ENCODE measurements around the gene SLC35B2.

DNA sequence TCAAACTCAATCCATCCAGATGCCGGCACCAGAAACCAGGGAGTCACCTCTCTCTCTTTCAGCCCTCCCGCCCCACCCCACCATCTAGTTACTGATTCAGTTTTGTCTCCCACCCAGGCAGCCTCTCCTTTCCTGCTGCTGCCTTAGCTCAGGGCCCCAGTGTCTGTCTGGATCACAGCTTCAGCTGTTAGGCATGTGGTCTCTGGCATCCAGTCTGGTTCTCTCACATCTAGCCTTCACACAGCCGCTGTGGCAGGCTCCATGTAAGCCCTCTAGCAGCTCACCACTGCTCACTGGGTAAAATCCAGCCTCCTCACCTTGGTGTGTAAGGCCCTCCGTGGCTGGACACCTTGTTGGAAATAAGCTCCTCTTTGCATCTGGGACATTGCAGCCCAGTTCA lies 34.5 kb upstream of the SLC35B2 start:
- TF ChIP-seq, protein P1, sequence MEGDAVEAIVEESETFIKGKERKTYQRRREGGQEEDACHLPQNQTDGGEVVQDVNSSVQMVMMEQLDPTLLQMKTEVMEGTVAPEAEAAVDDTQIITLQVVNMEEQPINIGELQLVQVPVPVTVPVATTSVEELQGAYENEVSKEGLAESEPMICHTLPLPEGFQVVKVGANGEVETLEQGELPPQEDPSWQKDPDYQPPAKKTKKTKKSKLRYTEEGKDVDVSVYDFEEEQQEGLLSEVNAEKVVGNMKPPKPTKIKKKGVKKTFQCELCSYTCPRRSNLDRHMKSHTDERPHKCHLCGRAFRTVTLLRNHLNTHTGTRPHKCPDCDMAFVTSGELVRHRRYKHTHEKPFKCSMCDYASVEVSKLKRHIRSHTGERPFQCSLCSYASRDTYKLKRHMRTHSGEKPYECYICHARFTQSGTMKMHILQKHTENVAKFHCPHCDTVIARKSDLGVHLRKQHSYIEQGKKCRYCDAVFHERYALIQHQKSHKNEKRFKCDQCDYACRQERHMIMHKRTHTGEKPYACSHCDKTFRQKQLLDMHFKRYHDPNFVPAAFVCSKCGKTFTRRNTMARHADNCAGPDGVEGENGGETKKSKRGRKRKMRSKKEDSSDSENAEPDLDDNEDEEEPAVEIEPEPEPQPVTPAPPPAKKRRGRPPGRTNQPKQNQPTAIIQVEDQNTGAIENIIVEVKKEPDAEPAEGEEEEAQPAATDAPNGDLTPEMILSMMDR (IDR thresholded peaks at IDR 0.05 in 2 of 3, conservative IDR thresholded peaks at IDR 0.05 in 1 of 3; ENCODE audit: control insufficient read depth in 2 of 3, extremely low read depth in 1 of 3, insufficient read depth in 1 of 3, low read depth in 3 of 3, low read length in 3 of 3), result no peak
- TF ChIP-seq BHLHE40 (IDR thresholded peaks at IDR 0.05; ENCODE audit: borderline replicate concordance in 1 of 2, low read depth in 2 of 2, low read length in 1 of 2) (no peak), STAT3 (IDR thresholded peaks at IDR 0.05; ENCODE audit: low read depth, low read length) (no peak), CREM (IDR thresholded peaks at IDR 0.05; ENCODE audit: low read depth) (no peak), KDM1A (IDR thresholded peaks at IDR 0.05; ENCODE audit: borderline replicate concordance) (no peak), ZNF384 (IDR thresholded peaks at IDR 0.05; ENCODE audit: borderline replicate concordance, low read depth, low read length) (no peak), NR2C1 (IDR thresholded peaks at IDR 0.05) (no peak), JUND (IDR thresholded peaks at IDR 0.05; ENCODE audit: low read depth, low read length) (no peak), MTA3 (IDR thresholded peaks at IDR 0.05; ENCODE audit: borderline replicate concordance, low read length) (no peak), EZH2 (IDR thresholded peaks at IDR 0.05; ENCODE audit: borderline replicate concordance, control insufficient read depth, low read depth, low read length) (no peak)
- TF ChIP-seq, protein P2, sequence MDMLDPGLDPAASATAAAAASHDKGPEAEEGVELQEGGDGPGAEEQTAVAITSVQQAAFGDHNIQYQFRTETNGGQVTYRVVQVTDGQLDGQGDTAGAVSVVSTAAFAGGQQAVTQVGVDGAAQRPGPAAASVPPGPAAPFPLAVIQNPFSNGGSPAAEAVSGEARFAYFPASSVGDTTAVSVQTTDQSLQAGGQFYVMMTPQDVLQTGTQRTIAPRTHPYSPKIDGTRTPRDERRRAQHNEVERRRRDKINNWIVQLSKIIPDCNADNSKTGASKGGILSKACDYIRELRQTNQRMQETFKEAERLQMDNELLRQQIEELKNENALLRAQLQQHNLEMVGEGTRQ (IDR thresholded peaks at IDR 0.05; ENCODE audit: borderline replicate concordance, low read depth, low read length), result no peak
- TF ChIP-seq, protein P3, sequence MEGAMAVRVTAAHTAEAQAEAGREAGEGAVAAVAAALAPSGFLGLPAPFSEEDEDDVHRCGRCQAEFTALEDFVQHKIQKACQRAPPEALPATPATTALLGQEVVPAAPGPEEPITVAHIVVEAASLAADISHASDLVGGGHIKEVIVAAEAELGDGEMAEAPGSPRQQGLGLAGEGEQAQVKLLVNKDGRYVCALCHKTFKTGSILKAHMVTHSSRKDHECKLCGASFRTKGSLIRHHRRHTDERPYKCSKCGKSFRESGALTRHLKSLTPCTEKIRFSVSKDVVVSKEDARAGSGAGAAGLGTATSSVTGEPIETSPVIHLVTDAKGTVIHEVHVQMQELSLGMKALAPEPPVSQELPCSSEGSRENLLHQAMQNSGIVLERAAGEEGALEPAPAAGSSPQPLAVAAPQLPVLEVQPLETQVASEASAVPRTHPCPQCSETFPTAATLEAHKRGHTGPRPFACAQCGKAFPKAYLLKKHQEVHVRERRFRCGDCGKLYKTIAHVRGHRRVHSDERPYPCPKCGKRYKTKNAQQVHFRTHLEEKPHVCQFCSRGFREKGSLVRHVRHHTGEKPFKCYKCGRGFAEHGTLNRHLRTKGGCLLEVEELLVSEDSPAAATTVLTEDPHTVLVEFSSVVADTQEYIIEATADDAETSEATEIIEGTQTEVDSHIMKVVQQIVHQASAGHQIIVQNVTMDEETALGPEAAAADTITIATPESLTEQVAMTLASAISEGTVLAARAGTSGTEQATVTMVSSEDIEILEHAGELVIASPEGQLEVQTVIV (IDR thresholded peaks at IDR 0.05; ENCODE audit: borderline replicate concordance, partially characterized antibody), result no peak

Data from GM12878 (cell line).